K562 (cell line): Measurements from ENCODE around the gene MAP3K4. TPM values are rescaled to one million over a fixed set of nuclear protein-coding genes. Genes with fewer than 3 reads are reported as not detected.
A peak's percentile ranks its signal among the peaks of the same experiment; 100 is the strongest.

ENCODE experiments used
- ARID2 ChIP-seq: fragments of 450-650 bp; IDR thresholded peaks from 2 replicates; pipeline ENCODE4 v1.6.1; 2017; ENCODE audit warnings: antibody characterized with exemption, mild to moderate bottlenecking
- ETS2 ChIP-seq: IDR thresholded peaks from 2 replicates; pipeline ENCODE4 v1.6.1; 2016; ENCODE audit warnings: borderline replicate concordance, missing genetic modification characterization, mild to moderate bottlenecking, moderate library complexity, missing compliant biosample characterization; ENCODE audit not compliant: poor library complexity, severe bottlenecking
- IRF1 ChIP-seq: sonication (generic); formaldehyde crosslinking; IDR thresholded peaks from 2 replicates; pipeline ENCODE4 v1.8.0; 2022; ENCODE audit warnings: missing genetic modification reagents, mild to moderate bottlenecking, borderline replicate concordance
- MXI1 ChIP-seq: IDR thresholded peaks from 2 replicates; pipeline ENCODE4 v1.6.1; 2011; ENCODE audit warnings: low read depth, mild to moderate bottlenecking, improper control_type of control experiment, low read length
- NCOA2 ChIP-seq, 2 experiments: fragments of 450-650 bp; IDR thresholded peaks; 2 replicates each; pipeline ENCODE4 v1.6.1; 2018; ENCODE audit warnings: mild to moderate bottlenecking in 2 of 2, moderate library complexity in 1 of 2; ENCODE audit not compliant: partially characterized antibody in 2 of 2
- RBM34 ChIP-seq: fragments of 200-400 bp; formaldehyde crosslinking; IDR thresholded peaks from 2 replicates; pipeline ENCODE4 v1.6.1; 2018; ENCODE audit warnings: low read length, borderline replicate concordance; ENCODE audit not compliant: insufficient read depth
- ZNF174 ChIP-seq: fragments of 250-450 bp; sonication (Bioruptor Pico); IDR thresholded peaks from 2 replicates; pipeline ENCODE4 v1.4.0; 2020; ENCODE audit warnings: mild to moderate bottlenecking
- ZNF280B ChIP-seq: fragments of 250-450 bp; sonication (Bioruptor Pico); IDR thresholded peaks from 2 replicates; pipeline ENCODE4 v1.5.1; 2021; ENCODE audit warnings: mild to moderate bottlenecking
- ZNF57 ChIP-seq: fragments of 450-650 bp; formaldehyde crosslinking; IDR thresholded peaks from 2 replicates; pipeline ENCODE4 v1.4.0; 2020; ENCODE audit warnings: mild to moderate bottlenecking, moderate library complexity
- polyA plus RNA-seq, 8 experiments: library from polyadenylated mRNA; depleted of rRNA in 4 of 8; stranded (reverse) in 5 of 8; unstranded in 3 of 8; fragments of >200 nt; fragmentation: Nextera tagmentation in 2 of 8; fragmentation: Illumina TruSeq in 1 of 8; extraction: Ambion mirVana in 2 of 8; extraction: Trizol in 1 of 8; gene quantifications; 2 replicates each; pipeline versions ENCODE4 v1.2.1 to v1.2.3, GENCODE V29; 2011 to 2014; ENCODE audit warnings: inconsistent platforms in 1 of 8, missing spikeins in 1 of 8
- total RNA-seq, 7 experiments: library from RNA; depleted of rRNA in 6 of 7; stranded (reverse); fragments of >200 nt in 6 of 7; fragmentation: Illumina TruSeq in 2 of 7; extraction: Trizol in 2 of 7; gene quantifications; 2 replicates each; pipeline versions ENCODE4 v1.2.1 to v1.2.3, GENCODE V29; 2011 to 2021; ENCODE audit warnings: low replicate concordance in 1 of 7
- TF ChIP-seq, protein P1 (sequence below): sonication (generic); formaldehyde crosslinking; IDR thresholded peaks from 2 replicates; pipeline ENCODE4 v1.8.1; 2023; ENCODE audit warnings: missing genetic modification reagents, mild to moderate bottlenecking, borderline replicate concordance
- TF ChIP-seq, protein P2 (sequence below): fragments of 450-650 bp; IDR thresholded peaks from 2 replicates; pipeline ENCODE4 v1.6.1; 2017; ENCODE audit warnings: antibody characterized with exemption, mild to moderate bottlenecking
- TF ChIP-seq, protein P3 (sequence below): fragments of 250-450 bp; sonication (Bioruptor Pico); IDR thresholded peaks from 2 replicates; pipeline ENCODE4 v1.5.0; 2021; ENCODE audit warnings: mild to moderate bottlenecking, moderate library complexity

Gene MAP3K4
- total and polyA plus RNA-seq, 9 of the 15 experiments (the other 6 are each of a cell fraction or from before 2014, with no cell fraction given), result 21.0 to 77.2 (median 48.9) TPM

DNA sequence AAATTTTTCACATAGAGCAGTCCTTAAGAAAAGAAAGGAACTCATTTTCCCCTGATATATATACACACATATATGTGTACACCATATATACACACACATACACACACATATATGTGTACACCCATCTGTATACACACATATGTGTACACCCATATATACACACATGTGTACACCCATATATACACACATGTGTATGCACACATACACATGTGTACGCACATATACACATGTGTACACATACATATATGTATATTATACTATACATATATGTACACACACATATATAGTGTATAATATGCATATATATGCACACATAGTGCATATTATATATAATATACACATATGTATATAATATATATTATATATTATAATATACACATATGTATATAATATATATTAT is 9.1 kb downstream of the MAP3K4 start (continued):
- TF ChIP-seq, protein P1, sequence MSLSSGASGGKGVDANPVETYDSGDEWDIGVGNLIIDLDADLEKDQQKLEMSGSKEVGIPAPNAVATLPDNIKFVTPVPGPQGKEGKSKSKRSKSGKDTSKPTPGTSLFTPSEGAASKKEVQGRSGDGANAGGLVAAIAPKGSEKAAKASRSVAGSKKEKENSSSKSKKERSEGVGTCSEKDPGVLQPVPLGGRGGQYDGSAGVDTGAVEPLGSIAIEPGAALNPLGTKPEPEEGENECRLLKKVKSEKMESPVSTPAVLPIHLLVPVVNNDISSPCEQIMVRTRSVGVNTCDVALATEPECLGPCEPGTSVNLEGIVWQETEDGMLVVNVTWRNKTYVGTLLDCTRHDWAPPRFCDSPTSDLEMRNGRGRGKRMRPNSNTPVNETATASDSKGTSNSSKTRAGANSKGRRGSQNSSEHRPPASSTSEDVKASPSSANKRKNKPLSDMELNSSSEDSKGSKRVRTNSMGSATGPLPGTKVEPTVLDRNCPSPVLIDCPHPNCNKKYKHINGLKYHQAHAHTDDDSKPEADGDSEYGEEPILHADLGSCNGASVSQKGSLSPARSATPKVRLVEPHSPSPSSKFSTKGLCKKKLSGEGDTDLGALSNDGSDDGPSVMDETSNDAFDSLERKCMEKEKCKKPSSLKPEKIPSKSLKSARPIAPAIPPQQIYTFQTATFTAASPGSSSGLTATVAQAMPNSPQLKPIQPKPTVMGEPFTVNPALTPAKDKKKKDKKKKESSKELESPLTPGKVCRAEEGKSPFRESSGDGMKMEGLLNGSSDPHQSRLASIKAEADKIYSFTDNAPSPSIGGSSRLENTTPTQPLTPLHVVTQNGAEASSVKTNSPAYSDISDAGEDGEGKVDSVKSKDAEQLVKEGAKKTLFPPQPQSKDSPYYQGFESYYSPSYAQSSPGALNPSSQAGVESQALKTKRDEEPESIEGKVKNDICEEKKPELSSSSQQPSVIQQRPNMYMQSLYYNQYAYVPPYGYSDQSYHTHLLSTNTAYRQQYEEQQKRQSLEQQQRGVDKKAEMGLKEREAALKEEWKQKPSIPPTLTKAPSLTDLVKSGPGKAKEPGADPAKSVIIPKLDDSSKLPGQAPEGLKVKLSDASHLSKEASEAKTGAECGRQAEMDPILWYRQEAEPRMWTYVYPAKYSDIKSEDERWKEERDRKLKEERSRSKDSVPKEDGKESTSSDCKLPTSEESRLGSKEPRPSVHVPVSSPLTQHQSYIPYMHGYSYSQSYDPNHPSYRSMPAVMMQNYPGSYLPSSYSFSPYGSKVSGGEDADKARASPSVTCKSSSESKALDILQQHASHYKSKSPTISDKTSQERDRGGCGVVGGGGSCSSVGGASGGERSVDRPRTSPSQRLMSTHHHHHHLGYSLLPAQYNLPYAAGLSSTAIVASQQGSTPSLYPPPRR (CRISPR knock-in tag), result no peak
- TF ChIP-seq ARID2 (peak; percentile 100), NCOA2 (IDR thresholded peaks at IDR 0.05; ENCODE audit: partially characterized antibody in 2 of 2) (peak in 1 of 2 experiments; percentile 61), RBM34 (no peak), MXI1 (peak; percentile 59; the same call in 1 of the 2 replicates), ZNF57 (no peak), ZNF280B (CRISPR knock-in tag) (no peak), ZNF174 (CRISPR knock-in tag) (no peak), IRF1 (CRISPR knock-in tag) (no peak), ETS2 (tag) (no peak)
- TF ChIP-seq, protein P2, sequence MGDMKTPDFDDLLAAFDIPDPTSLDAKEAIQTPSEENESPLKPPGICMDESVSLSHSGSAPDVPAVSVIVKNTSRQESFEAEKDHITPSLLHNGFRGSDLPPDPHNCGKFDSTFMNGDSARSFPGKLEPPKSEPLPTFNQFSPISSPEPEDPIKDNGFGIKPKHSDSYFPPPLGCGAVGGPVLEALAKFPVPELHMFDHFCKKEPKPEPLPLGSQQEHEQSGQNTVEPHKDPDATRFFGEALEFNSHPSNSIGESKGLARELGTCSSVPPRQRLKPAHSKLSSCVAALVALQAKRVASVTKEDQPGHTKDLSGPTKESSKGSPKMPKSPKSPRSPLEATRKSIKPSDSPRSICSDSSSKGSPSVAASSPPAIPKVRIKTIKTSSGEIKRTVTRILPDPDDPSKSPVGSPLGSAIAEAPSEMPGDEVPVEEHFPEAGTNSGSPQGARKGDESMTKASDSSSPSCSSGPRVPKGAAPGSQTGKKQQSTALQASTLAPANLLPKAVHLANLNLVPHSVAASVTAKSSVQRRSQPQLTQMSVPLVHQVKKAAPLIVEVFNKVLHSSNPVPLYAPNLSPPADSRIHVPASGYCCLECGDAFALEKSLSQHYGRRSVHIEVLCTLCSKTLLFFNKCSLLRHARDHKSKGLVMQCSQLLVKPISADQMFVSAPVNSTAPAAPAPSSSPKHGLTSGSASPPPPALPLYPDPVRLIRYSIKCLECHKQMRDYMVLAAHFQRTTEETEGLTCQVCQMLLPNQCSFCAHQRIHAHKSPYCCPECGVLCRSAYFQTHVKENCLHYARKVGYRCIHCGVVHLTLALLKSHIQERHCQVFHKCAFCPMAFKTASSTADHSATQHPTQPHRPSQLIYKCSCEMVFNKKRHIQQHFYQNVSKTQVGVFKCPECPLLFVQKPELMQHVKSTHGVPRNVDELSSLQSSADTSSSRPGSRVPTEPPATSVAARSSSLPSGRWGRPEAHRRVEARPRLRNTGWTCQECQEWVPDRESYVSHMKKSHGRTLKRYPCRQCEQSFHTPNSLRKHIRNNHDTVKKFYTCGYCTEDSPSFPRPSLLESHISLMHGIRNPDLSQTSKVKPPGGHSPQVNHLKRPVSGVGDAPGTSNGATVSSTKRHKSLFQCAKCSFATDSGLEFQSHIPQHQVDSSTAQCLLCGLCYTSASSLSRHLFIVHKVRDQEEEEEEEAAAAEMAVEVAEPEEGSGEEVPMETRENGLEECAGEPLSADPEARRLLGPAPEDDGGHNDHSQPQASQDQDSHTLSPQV, result 0 out of 2 replicates have a peak, but pooled peaks have one; percentile 26
- TF ChIP-seq, protein P3, sequence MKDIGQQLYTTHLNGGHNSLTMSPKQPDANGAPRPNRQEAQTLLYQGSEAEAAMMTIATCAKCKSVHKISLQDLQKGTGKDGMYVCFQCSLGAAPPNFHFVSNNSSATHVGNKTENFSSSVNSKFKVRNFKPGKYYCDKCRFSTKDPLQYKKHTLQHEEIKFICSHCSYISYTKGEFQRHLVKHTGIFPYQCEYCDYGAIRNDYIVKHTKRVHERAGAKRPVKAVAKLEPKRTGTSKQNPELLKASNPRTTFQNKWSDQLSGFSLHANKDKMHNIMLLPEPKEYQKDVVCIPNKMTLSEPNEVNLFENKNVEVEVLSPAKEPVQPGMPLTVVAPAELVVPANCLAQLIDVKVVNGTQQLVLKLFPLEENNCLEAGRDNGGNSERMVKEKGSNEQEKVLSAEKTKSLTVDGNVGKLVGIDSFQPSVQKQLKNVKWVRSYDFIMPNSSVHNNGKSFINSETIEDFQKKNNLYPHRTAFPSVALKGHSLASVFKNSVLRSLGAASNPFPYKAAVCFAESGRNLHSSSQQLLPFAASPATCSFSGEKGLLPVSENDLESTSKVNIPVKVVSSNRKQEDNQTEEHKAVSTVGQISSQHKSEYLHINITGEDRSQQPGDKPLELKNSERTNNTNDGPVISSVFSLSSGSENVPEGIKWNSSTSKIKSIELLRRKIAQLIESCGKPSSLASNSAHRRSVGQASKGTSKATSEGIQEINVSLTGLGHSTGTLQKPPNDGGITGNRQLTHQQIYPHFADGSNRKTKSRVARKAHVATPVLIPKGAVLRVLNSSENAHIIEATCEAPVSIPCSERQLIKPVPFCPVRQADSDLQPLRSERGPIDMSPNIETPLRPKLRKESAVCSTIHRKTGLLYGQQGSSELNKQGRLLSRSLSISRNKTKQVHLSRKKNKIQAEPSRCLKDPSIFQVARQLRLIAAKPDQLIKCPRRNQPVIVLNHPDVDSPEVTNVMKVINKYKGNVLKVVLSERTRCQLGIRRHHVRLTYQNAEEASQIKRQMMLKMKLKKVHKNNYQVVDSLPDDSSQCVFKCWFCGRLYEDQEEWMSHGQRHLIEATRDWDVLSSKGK (CRISPR knock-in tag), result no peak
